ENCODE results near the gene SETD5. TPM values are rescaled to one million over a fixed set of nuclear protein-coding genes. Genes with fewer than 3 reads are reported as not detected.

SETD5 gene
- total RNA-seq, 1 experiment from 2014 or later, result 151 TPM

GRCh38 chr3:9433627-9434521 lies 36.5 kb downstream of the SETD5 start:
- H3K9me3 ChIP-seq (ENCODE audit: low read depth, low read length, poor library complexity, severe bottlenecking), result no peaks in the 10 kb centered on the region
- no peak for DNase-seq (ENCODE audit: low spot score)
- H3K4me1 ChIP-seq (ENCODE audit: insufficient read depth, low read length, poor library complexity, severe bottlenecking), result no peaks in the 10 kb centered on the region
- intact Hi-C loops (cut with micrococcal nuclease; ENCODE audit: unreplicated experiment), result no loop called here
- ChIA-PET CTCF (no interaction called here), POLR2A (ENCODE audit: low non-redundant PET) (no interaction called here)
- no peaks in the 10 kb centered on the region for H3K27me3 ChIP-seq (replicated peaks; ENCODE audit: insufficient read depth, low read depth, low read length, poor library complexity)
- TF ChIP-seq EZH2 (IDR thresholded peaks at IDR 0.05; ENCODE audit: borderline replicate concordance, low read depth, low read length, poor library complexity, severe bottlenecking) (no peak), CTCF (conservative IDR thresholded peaks at IDR 0.05; ENCODE audit: low read depth, low read length) (no peak)
- no TSS peak for BruUV-seq (replicated peaks)
- no peak overlapping the region for H3K27ac ChIP-seq (ENCODE audit: low read depth, low read length, poor library complexity, severe bottlenecking)
- H3K36me3 ChIP-seq (ENCODE audit: insufficient read depth, low read length, poor library complexity, severe bottlenecking), result peaks cover 96% of the 10 kb centered on the region
- no peak overlapping the region for H3K4me3 ChIP-seq (ENCODE audit: low read depth, low read length, poor library complexity, severe bottlenecking)

GRCh38 chr3:9435316-9435715 lies 37.9 kb downstream of the SETD5 start:
- Histone ChIP-seq H3K4me1 (ENCODE audit: insufficient read depth, low read length, poor library complexity, severe bottlenecking) (no peaks in the 10 kb centered on the region), H3K27me3 (replicated peaks; ENCODE audit: insufficient read depth, low read depth, low read length, poor library complexity) (no peaks in the 10 kb centered on the region), H3K9me3 (ENCODE audit: low read depth, low read length, poor library complexity, severe bottlenecking) (no peaks in the 10 kb centered on the region), H3K36me3 (ENCODE audit: insufficient read depth, low read length, poor library complexity, severe bottlenecking) (peaks cover 96% of the 10 kb centered on the region), H3K27ac (ENCODE audit: low read depth, low read length, poor library complexity, severe bottlenecking) (no peak overlapping the region), H3K4me3 (ENCODE audit: low read depth, low read length, poor library complexity, severe bottlenecking) (no peak overlapping the region)
- TF ChIP-seq EZH2 (IDR thresholded peaks at IDR 0.05; ENCODE audit: borderline replicate concordance, low read depth, low read length, poor library complexity, severe bottlenecking) (no peak), CTCF (conservative IDR thresholded peaks at IDR 0.05; ENCODE audit: low read depth, low read length) (no peak)
- no peak for DNase-seq (ENCODE audit: low spot score)
- no TSS peak for BruUV-seq (replicated peaks)
- ChIA-PET POLR2A (ENCODE audit: low non-redundant PET) (interaction anchor here (0.5 kb wide), 1 partner anchor 70 kb away, joined by 3 read pairs; no protein-coding TSS in a partner anchor), CTCF (no interaction called here)
- intact Hi-C loops (cut with micrococcal nuclease; ENCODE audit: unreplicated experiment), result loop anchor here (5.0 kb wide), 1 partner anchor 42 kb away; no protein-coding TSS in a partner anchor

- H3K36me3 ChIP-seq (ENCODE audit: insufficient read depth, low read length, poor library complexity, severe bottlenecking), result peaks cover 95% of the 10 kb centered on the region
- no peak for DNase-seq (ENCODE audit: low spot score)
- H3K4me1 ChIP-seq (ENCODE audit: insufficient read depth, low read length, poor library complexity, severe bottlenecking), result no peaks in the 10 kb centered on the region
- H3K4me3 ChIP-seq (ENCODE audit: low read depth, low read length, poor library complexity, severe bottlenecking), result no peak overlapping the region
- H3K9me3 ChIP-seq (ENCODE audit: low read depth, low read length, poor library complexity, severe bottlenecking), result no peaks in the 10 kb centered on the region
- BruUV-seq (replicated peaks), result no TSS peak
- H3K27ac ChIP-seq (ENCODE audit: low read depth, low read length, poor library complexity, severe bottlenecking), result no peak overlapping the region
- intact Hi-C loops (cut with micrococcal nuclease; ENCODE audit: unreplicated experiment), result loop anchor here (5.0 kb wide), 1 partner anchor 38 kb away; no protein-coding TSS in a partner anchor
- no peak for TF ChIP-seq CTCF (conservative IDR thresholded peaks at IDR 0.05; ENCODE audit: low read depth, low read length)
- no peak for TF ChIP-seq EZH2 (IDR thresholded peaks at IDR 0.05; ENCODE audit: borderline replicate concordance, low read depth, low read length, poor library complexity, severe bottlenecking)
- H3K27me3 ChIP-seq (replicated peaks; ENCODE audit: insufficient read depth, low read depth, low read length, poor library complexity), result no peaks in the 10 kb centered on the region
- ChIA-PET POLR2A (ENCODE audit: low non-redundant PET) (no interaction called here), CTCF (no interaction called here)
These were observed 41.9 kb downstream of the SETD5 start for GRCh38 chr3:9439331-9439730.

All from A673 (cell line).